GM12891 (cell line): Measurements from ENCODE around the gene DDX25.

Source experiments
- DNase-seq: peaks from one replicate; pipeline ENCODE4 v3.0.0; 2011; ENCODE audit warnings: low spot score; ENCODE audit not compliant: insufficient read length
- FAIRE-seq: peaks from 2 replicates; lab custom pipeline; 2011; peaks lifted over from hg19 to GRCh38; lab: Jason Lieb, UNC
- PAX5 ChIP-seq: IDR thresholded peaks from 2 replicates; pipeline ENCODE4 v1.6.1; 2011; ENCODE audit warnings: low read length, moderate library complexity, mild to moderate bottlenecking; ENCODE audit not compliant: insufficient read depth, severe bottlenecking
- POLR2A ChIP-seq: IDR thresholded peaks from 2 replicates; pipeline ENCODE4 v1.6.1; 2011; ENCODE audit warnings: low read depth, low read length, control low read depth
- POLR2AphosphoS5 ChIP-seq: IDR thresholded peaks from 2 replicates; pipeline ENCODE4 v1.6.1; 2011; ENCODE audit warnings: low read depth, low read length, control low read depth
- POU2F2 ChIP-seq: IDR thresholded peaks from 2 replicates; pipeline ENCODE4 v1.6.1; 2011; ENCODE audit warnings: low read depth, mild to moderate bottlenecking, control low read depth, low read length, moderate library complexity
- SPI1 ChIP-seq: IDR thresholded peaks from 2 replicates; pipeline ENCODE4 v1.6.1; 2011; ENCODE audit warnings: low read depth, low read length, control low read depth
- TAF1 ChIP-seq: IDR thresholded peaks from 2 replicates; pipeline ENCODE4 v1.6.1; 2011; ENCODE audit warnings: low read depth, low read length, control low read depth

DDX25 gene

DNA sequence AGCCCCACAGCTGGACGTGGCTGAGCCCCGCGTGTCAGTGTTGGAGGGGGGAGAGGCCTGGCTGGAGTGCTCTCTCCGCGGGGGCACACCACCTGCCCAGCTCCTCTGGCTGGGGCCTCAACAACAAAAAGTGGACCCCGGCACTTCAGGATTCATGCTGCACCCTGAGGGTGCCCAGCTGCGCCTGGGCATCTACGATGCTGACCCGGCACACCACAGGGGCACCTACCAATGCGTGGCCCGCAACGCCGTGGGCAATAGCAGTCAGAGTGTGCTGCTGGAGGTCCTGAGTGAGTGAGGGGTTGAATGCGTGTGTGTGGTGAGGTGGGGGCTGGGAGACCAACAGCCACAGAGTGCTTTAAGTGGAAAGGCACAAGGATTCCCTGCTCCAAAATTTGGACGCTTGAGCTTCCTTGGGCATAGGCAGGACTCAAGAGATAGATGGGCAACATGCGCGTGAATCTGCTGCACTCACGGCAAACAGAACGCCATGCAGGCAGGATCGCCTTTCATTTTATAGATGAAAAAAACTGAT is 49.2 kb downstream of the DDX25 start:
- no peak for DNase-seq
- TF ChIP-seq SPI1 = no peak
- TF ChIP-seq POLR2A = no peak
- no peak for TF ChIP-seq POLR2AphosphoS5
- no peak for TF ChIP-seq TAF1
- no peak for TF ChIP-seq POU2F2
- no peak for TF ChIP-seq PAX5
- FAIRE-seq = no peak

DNA sequence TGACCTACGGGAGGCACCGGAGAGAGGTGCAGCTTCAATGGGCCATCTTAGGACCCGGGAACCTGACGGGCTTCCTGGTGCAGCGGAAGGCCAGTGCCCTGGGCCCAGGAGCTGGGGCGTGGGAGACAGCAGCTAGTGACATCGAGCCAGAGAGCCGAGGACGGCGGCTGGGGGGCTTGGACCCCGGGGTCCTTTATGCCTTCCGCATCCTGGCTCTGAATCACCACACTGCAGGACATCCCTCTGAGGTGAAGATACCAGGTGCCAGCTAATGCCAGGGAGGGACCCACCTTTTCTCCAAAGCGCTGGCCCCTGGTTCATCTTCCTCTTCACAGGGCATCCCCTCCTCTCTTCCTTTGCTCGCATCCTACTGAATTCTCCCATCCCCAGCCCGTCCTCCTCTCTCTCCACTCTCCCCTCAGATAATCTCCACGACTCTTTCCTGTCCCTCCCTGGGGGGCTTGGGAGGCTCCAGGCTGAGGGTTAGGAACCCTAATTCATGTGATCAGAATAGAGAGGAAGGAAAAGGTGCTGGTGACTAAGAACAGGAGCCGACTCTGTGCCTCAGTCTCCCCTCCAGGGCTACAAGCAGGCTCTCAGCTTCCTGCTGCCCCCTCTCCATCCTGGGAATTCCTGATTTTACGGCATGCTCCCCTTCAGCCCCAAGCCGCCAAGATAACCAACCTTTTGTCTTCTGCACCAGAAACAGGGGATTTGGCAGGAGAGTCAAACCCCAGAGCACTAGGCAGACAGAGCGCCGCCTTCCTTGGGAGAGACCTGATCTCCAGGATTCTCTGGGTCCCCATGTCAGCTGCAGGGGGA is 50.0 kb downstream of the DDX25 start:
- TF ChIP-seq POLR2A (no peak), SPI1 (no peak), POU2F2 (no peak)
- DNase-seq (no peak), FAIRE-seq (no peak)

DNA sequence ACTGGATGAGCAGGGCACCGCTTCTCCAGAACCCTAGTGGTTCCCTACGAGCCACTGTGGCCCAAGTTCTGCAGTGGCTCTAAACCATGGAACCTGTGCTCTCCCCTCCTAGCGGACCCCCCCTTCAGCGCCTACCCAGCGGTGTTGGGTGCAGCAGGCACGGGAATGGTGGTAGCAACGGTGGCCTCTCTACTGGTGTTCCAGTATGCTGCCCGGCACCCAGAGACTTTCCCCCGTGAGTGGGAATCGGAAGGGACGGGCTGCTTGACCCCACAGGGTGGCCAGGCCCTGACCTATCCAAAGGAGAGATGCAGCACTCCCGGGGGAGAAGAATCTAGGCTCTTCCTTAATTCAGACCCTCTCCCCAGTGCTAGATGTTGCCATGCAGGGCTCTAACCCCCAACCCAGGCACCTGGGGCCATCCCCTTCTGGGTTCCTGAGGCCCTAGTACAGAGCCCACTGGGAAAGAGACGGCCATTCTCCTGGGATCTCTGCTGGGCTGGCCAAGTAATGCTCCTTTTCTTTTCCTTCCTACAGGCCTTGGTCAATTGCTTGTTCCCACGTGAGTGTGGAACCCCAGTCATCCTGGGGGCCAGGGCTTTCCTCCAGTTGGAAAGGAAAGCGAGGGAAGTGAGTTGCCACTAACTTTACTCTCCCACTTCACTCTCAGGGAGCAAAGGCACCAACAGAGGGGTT is 50.8 kb downstream of the DDX25 start:
- no peak for DNase-seq
- FAIRE-seq = no peak
- TF ChIP-seq PAX5 (no peak), POU2F2 (no peak), TAF1 (no peak)

DNA sequence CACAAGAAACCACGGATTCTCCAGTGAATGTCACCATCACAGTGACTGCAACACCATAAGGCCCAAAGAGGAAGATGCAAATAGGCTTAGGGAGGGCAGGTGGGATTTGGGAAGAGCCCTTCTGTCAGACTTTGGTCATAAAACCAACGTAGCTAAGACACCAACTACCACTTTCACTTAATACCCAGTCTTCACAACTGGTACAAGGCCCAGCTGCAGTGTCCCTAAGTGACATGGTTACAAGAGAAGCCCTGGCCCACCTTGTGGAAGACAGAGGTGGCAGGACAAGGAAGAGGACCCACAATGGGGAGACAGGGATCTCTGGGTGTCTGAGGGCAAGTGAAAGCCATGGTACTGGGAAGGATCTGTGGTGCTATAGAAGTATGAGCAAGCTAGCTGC is 51.5 kb downstream of the DDX25 start:
- FAIRE-seq (no peak), DNase-seq (no peak)
- TF ChIP-seq TAF1 (no peak), POLR2A (no peak), POLR2AphosphoS5 (no peak), POU2F2 (no peak), SPI1 (no peak), PAX5 (no peak)

DNA sequence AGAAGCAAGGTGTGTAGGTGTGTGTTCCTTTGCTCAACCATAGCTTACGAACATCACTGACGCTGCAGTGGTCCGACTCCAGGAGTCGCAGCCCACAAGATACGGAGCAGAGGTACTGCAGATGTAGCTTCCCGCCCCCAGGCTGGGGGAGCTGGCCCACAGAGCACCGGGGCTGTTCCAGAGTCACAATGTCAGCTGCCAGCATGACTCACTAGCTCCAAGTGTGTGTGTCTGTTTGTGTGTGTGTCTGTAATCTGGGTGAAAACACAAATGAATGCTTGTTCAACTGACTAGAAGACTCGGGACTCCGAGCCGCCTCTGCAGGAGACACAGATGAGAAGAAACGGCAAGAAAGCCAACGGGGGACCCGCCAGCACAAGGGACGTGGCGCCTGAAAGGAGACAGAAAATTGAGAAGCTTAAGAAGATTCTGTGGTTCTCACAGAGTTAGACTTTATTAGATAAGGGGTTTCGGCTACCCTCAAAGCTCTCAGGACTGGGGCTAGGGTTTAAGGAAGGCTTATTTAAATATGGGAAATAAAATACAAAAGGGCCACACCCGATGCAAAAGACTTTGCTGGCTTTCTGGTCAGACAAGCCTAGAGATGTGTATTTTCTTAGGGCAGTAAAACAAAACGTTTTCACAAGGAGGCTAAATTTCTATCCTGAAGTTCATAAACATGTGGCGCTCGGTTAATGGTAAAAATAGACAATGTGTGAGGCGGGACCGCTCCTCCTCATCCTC is 52.3 kb downstream of the DDX25 start:
- TF ChIP-seq PAX5 (no peak), POU2F2 (no peak), TAF1 (no peak), SPI1 (no peak), POLR2AphosphoS5 (no peak), POLR2A (no peak)
- FAIRE-seq (no peak), DNase-seq (no peak)

DNA sequence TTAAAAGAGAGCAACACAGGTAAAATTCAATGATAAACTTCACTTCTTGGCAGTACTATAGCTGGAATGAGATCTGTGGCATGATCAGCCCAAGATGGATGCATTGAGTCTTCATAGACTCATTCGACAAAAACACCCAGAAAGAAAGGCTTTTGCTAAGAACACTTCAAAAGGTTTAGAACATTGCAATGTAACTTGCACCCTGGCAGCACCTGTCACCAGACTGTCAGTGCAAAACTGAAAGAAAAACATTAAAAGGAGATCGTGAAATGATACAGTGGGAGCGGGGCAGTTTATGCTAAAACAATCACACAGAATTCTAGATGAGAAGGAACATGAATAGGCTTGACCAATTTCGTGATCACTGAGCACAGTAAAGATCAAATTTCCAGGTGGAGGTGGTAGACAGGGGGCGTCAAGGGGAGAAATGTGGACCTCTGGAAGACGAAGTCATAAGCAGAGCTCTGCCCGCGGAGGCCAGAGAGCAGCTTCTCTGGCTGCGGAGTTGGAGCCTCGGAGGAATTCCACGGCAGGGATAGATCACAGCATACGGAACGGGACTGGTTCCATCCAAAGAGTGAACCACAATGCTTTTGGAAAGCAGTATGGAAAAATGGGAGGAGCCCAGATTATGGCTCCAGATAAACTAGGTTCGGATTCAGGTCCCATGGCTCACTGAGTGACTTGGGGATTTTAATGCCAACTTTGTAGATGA is 53.5 kb downstream of the DDX25 start:
- no peak for FAIRE-seq
- TF ChIP-seq POU2F2 = no peak

DNA sequence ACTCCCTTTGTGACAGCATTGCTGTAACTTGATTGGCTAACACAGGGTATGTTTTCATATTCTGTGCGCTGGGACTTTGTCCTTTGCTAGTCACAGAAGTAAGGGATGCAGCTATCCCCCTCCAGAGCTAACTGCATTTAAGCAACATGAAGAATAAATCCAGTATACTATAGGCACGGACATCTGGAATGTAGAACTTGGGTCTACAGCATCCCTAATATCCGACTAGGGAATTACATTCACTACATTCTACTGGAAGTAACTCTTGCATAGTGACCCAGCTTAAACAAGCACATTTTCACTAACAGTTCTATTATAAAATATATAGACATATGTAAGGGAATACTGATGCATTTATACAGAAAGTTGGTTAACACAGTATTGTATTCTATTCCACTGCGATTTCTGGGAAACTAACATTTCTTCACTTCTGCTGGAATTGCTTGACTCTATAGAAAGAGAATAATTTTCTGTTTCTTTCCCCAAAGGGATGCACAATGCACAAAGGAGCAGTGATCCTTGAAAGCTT is 54.6 kb downstream of the DDX25 start:
- no peak for TF ChIP-seq POU2F2
- TF ChIP-seq POLR2AphosphoS5 = no peak
- no peak for FAIRE-seq
- no peak for DNase-seq

More for the DNA sequence above, 53.5 kb downstream of the DDX25 start:
- no peak for DNase-seq

DNA sequence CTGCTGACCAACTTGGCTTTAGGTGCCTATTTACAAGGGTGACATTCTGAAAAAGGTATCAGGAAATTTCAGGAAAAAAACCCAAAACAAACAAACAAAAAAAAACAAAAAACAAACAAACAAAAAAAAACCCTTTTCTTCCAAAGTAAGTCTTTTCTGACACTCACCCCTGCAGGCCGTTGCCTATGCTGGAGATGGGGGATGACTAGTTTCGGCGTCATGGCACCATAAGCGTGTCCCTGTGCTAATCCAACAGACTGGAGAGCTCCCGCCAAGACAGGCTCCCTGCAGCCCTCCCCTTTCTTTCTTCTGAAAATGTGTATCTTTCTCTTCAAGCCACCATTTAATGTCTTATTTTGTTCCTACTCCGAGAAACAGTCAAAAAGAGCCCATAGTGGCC is 55.2 kb downstream of the DDX25 start:
- no peak for DNase-seq
- no peak for FAIRE-seq
- TF ChIP-seq POLR2A = no peak
- TF ChIP-seq POLR2AphosphoS5 = no peak
- no peak for TF ChIP-seq PAX5
- TF ChIP-seq POU2F2 = no peak
- no peak for TF ChIP-seq TAF1

DNA sequence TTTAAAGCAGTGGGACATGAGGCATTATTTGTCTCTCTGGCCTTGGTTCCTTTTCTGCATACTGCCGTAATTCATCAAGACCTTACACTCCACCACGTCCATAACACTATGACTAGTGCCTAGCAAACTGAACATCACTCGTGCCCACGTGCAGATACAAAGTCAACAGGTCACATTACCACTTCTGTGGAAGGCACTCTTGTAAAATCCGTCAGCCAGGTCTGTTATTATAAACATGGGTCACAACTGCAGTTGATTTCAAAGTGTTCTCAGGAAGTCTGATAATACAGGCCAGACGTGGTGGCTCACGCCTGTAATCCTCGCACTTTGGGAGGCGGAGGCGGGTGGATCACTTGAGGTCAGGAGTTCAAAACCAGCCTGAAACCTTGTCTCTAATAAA is 55.6 kb downstream of the DDX25 start:
- FAIRE-seq = no peak
- DNase-seq = no peak

More for the DNA sequence above, 55.6 kb downstream of the DDX25 start:
- no peak for TF ChIP-seq POLR2AphosphoS5
- TF ChIP-seq POU2F2 = no peak
- TF ChIP-seq POLR2A = no peak
- no peak for TF ChIP-seq SPI1
- TF ChIP-seq PAX5 = no peak
- TF ChIP-seq TAF1 = no peak
